8988T (cell line): ENCODE measurements around the gene BCL2.

Experiments
- DNase-seq: peaks from one replicate; pipeline ENCODE4 v3.0.0; 2011

Gene BCL2

GRCh38 chr18:63284827-63285733 is 34.5 kb downstream of the BCL2 start:
- DNase-seq, result no peak

- DNase-seq, result no peak
Observed at GRCh38 chr18:63284173-63284799, 35.3 kb downstream of the BCL2 start.

GRCh38 chr18:63283305-63284094 is 36.1 kb downstream of the BCL2 start:
- no peak for DNase-seq

GRCh38 chr18:63282793-63283192 is 36.8 kb downstream of the BCL2 start:
- DNase-seq, result no peak

- DNase-seq, result no peak
Observed at GRCh38 chr18:63273222-63273927, 46.2 kb downstream of the BCL2 start.

GRCh38 chr18:63272638-63273037 is 46.9 kb downstream of the BCL2 start:
- no peak for DNase-seq

GRCh38 chr18:63271881-63272299 is 47.7 kb downstream of the BCL2 start:
- no peak for DNase-seq

GRCh38 chr18:63271148-63271547 is 48.4 kb downstream of the BCL2 start:
- no peak for DNase-seq

- no peak for DNase-seq
Observed at GRCh38 chr18:63267975-63268721, 51.4 kb downstream of the BCL2 start.

- no peak for DNase-seq
Observed at GRCh38 chr18:63266888-63267790, 52.4 kb downstream of the BCL2 start.

GRCh38 chr18:63265326-63265725 is 54.2 kb downstream of the BCL2 start:
- DNase-seq, result no peak

GRCh38 chr18:63264871-63265270 is 54.7 kb downstream of the BCL2 start:
- DNase-seq, result no peak

- DNase-seq, result no peak
Observed at GRCh38 chr18:63263444-63263843, 56.1 kb downstream of the BCL2 start.

GRCh38 chr18:63262369-63263335 is 56.9 kb downstream of the BCL2 start:
- no peak for DNase-seq

GRCh38 chr18:63261029-63261428 is 58.5 kb downstream of the BCL2 start:
- DNase-seq, result no peak

- DNase-seq, result no peak
Observed at GRCh38 chr18:63260380-63260754, 59.2 kb downstream of the BCL2 start.

GRCh38 chr18:63259567-63260379 is 59.8 kb downstream of the BCL2 start:
- no peak for DNase-seq

GRCh38 chr18:63258749-63259566 is 60.6 kb downstream of the BCL2 start:
- DNase-seq, result no peak
